Astrocyte of the hippocampus (primary cell): Measurements from ENCODE around the gene SLC13A1.
A peak's percentile ranks its signal among the peaks of the same experiment; 100 is the strongest.
"Not testable (repeated sequence)": the region's sequence is repeated elsewhere in the genome, so short reads cannot be mapped to it uniquely, and the experiment has no call there.

ENCODE experiments used
- DNase-seq: peaks from one replicate; pipeline ENCODE4 v3.0.0; 2011; ENCODE audit warnings: low read depth, low spot score

SLC13A1 gene

GRCh38 chr7:123126691-123127090, 73.1 kb downstream of the SLC13A1 start:
- DNase-seq = no peak

- no peak for DNase-seq
These were observed 73.6 kb downstream of the SLC13A1 start for GRCh38 chr7:123126171-123126570.

DNA sequence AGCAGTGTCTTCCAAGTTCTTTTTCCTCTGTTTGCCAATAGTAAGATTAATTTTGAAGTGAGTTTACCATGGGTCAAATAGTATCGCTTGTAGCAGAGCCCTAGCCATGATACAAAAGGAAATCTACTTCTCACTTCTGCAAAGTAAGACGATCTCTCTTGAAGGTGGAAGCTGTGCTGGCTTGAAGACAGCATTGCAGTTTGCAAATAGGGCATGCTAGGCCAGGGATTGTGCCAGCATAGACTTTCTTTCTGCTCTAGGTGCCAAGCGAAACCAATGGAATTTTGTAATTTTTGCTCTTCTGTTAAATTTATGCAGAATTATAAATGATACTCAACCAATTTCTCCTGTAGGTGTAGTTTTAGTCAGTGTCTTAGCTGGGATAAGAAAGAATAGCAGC, 74.5 kb downstream of the SLC13A1 start:
- DNase-seq = no peak

GRCh38 chr7:123122916-123123315, 76.9 kb downstream of the SLC13A1 start:
- no peak for DNase-seq

GRCh38 chr7:123120286-123120685, 79.5 kb downstream of the SLC13A1 start:
- DNase-seq = peak; percentile 62

GRCh38 chr7:123115331-123115730, 84.4 kb downstream of the SLC13A1 start:
- DNase-seq = no peak

GRCh38 chr7:123114288-123114687, 85.5 kb downstream of the SLC13A1 start:
- no peak for DNase-seq

DNA sequence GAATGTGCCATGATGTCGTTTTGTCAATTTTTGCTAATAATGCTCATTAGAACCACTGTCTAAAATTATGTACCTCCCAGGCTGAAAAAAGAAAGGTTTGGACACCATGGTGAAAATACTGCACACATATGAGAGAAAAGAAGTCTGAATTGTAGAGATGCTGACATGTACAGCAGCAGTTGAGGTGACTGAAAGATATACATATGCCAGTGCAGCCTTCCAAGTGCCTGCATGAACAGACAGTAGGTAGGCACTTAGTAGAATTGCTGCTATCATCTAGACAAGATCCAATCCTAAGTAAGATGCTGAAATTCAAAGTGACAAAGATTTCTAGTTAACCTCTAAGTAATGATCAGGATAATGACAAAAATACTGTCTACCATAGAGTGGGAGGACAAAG, 86.9 kb downstream of the SLC13A1 start:
- DNase-seq = no peak

DNA sequence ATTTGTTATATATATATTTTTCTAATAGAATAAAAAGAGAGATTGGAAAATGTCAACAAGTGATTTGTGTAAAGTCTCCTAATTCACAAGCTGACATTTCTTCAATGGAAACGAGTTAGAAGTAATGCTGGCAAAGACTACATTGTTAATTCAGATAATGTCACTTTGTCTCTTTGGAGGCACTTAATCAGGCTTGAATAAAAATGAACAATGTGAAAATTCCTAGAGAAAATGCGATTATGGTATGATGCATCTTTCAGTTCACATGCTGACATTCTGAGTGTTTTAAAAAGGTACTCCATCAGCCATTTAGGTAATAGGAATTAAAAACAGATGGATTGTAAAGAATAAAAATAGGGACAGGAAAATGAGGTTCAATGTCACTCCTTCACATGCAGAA, 100.1 kb downstream of the SLC13A1 start:
- DNase-seq = no peak

DNA sequence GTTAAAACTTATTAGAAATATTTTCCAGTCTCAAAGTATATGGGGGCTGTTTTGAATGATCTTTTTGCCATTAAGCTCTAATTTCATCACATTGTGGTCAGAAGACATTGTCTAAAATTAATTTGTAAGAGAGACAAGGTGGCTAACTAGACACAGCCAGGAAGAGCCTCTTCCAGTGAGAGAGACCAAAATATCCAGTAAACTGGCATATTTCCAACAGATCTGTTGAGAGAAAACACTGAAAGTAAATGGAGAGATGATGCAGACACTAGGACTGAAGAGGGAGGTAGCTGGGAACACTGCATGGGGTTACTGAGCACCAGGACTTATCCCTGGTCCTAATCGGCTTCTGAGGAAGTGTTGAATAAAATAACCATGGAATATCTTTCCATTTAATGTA, 102.8 kb downstream of the SLC13A1 start:
- no peak for DNase-seq

DNA sequence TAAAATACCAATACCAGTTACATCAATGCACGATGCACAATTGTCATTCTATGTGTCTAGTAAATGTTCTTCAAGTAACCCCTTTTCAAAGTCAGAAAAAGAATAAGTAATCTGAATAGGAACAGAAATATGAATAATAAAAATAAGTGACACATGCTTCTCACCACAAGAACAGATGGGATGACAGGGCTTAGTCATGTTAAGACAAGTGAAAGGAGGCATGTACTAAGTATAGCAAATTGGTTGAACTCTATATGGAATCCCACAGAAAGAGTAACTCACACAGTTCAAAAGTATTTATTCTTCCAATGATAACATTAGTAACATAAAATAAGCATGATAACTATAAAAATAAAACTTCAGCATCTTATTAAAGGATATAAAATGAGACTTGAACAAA, 103.3 kb downstream of the SLC13A1 start:
- DNase-seq = no peak

- no peak for DNase-seq
These were observed 109.3 kb downstream of the SLC13A1 start for GRCh38 chr7:123090456-123090855.

DNA sequence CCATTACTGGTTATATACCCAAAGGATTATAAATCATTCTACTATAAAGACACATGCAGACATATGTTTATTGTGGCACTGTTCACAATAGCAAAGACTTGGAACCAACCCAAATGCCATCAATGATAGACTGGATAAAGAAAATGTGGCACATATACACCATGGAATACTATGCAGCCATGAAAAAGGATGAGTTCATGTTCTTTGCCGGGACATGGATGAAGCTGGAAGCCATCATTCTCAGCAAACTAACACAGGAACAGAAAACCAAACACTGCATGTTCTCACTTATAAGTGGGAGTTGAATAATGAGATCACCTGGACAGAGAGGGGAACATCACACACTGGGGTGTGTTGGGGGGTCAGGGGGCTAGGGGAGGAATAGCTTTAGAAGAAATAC, 112.9 kb downstream of the SLC13A1 start:
- not testable (repeated sequence) for DNase-seq

GRCh38 chr7:123084861-123085260, 114.9 kb downstream of the SLC13A1 start:
- not testable (repeated sequence) for DNase-seq

- no peak for DNase-seq
These were observed 120.7 kb downstream of the SLC13A1 start for GRCh38 chr7:123079021-123079420.

- DNase-seq = no peak
These were observed 123.8 kb downstream of the SLC13A1 start for GRCh38 chr7:123075838-123076467.

- peak; percentile 3 for DNase-seq
These were observed 129.0 kb downstream of the SLC13A1 start for GRCh38 chr7:123070702-123071286.

GRCh38 chr7:123067814-123068213, 132.0 kb downstream of the SLC13A1 start:
- DNase-seq = no peak
